SJSA1 (cell line): ENCODE results near the gene ZNF804B. TPM values are rescaled to one million over a fixed set of nuclear protein-coding genes. Genes with fewer than 3 reads are reported as not detected.
A peak's percentile ranks its signal among the peaks of the same experiment; 100 is the strongest.

Experiments
- DNase-seq, 2 experiments: peaks; one replicate each; pipeline ENCODE4 v3.0.0-alpha.2; 2015 to 2020; ENCODE audit warnings: low spot score in 2 of 2, low read depth in 1 of 2
- H3K27ac ChIP-seq: fragments of 250-450 bp; sonication (Bioruptor Pico); 2 replicates; pipeline ENCODE4 v1.5.1; 2020; ENCODE audit warnings: mild to moderate bottlenecking, moderate library complexity
- H3K27me3 ChIP-seq: fragments of 250-450 bp; sonication (Bioruptor Pico); replicated peaks from 2 replicates; pipeline ENCODE4 v1.5.1; 2020; ENCODE audit warnings: mild to moderate bottlenecking, moderate library complexity
- H3K36me3 ChIP-seq: fragments of 250-450 bp; sonication (Bioruptor Pico); 2 replicates; pipeline ENCODE4 v1.5.1; 2020; ENCODE audit warnings: mild to moderate bottlenecking
- H3K4me1 ChIP-seq: fragments of 250-450 bp; sonication (Bioruptor Pico); replicated peaks from 2 replicates; pipeline ENCODE4 v1.6.1; 2021; ENCODE audit warnings: mild to moderate bottlenecking
- H3K4me3 ChIP-seq: fragments of 250-450 bp; sonication (Bioruptor Pico); 2 replicates; pipeline ENCODE4 v1.5.1; 2020; ENCODE audit warnings: mild to moderate bottlenecking
- H3K9me3 ChIP-seq: fragments of 250-450 bp; sonication (Bioruptor Pico); replicated peaks from 2 replicates; pipeline ENCODE4 v1.5.1; 2020; ENCODE audit warnings: mild to moderate bottlenecking
- total RNA-seq: library from RNA; depleted of rRNA; stranded (reverse); fragments of >200 nt; shearing (Covaris generic); gene quantifications from 2 replicates; pipeline ENCODE4 v1.2.3, GENCODE V29; 2014

ZNF804B gene
- total RNA-seq, 1 experiment from 2014 or later, result not detected

GRCh38 chr7:88789480-88790064 lies 30.1 kb downstream of the ZNF804B start:
- Histone ChIP-seq H3K9me3 (no peaks in the 10 kb centered on the region), H3K27ac (no peak overlapping the region), H3K27me3 (no peaks in the 10 kb centered on the region), H3K4me3 (no peak overlapping the region), H3K36me3 (no peaks in the 10 kb centered on the region), H3K4me1 (no peaks in the 10 kb centered on the region)
- peak in 1 of 2 experiments; percentile 7 for DNase-seq

GRCh38 chr7:88791891-88792290 lies 32.4 kb downstream of the ZNF804B start:
- H3K4me1 ChIP-seq, result no peaks in the 10 kb centered on the region

GRCh38 chr7:88792361-88792760 lies 32.9 kb downstream of the ZNF804B start:
- H3K9me3 ChIP-seq, result no peaks in the 10 kb centered on the region
- H3K27me3 ChIP-seq, result no peaks in the 10 kb centered on the region
- no peaks in the 10 kb centered on the region for H3K4me1 ChIP-seq
- no peaks in the 10 kb centered on the region for H3K36me3 ChIP-seq
- no peak overlapping the region for H3K27ac ChIP-seq
- DNase-seq, result no peak
- no peak overlapping the region for H3K4me3 ChIP-seq

More at GRCh38 chr7:88791891-88792290, 32.4 kb downstream of the ZNF804B start:
- H3K4me3 ChIP-seq, result no peak overlapping the region
- no peak for DNase-seq
- no peaks in the 10 kb centered on the region for H3K27me3 ChIP-seq
- no peaks in the 10 kb centered on the region for H3K36me3 ChIP-seq
- H3K27ac ChIP-seq, result no peak overlapping the region
- no peaks in the 10 kb centered on the region for H3K9me3 ChIP-seq

GRCh38 chr7:88795553-88795952 lies 36.1 kb downstream of the ZNF804B start, which contains the start of gene TEX47:
TSS of gene TEX47 (minus strand) at chr7:88795737. CDS start at chr7:88794942, 795 bp downstream.
- no peak within 1 kb of the TSS for H3K4me3 ChIP-seq
- no peaks in the 10 kb centered on the region for H3K9me3 ChIP-seq
- H3K27me3 ChIP-seq, result no peaks in the 10 kb centered on the region
- H3K36me3 ChIP-seq, result no peaks in the 10 kb centered on the region
- H3K4me1 ChIP-seq, result no peaks in the 10 kb centered on the region
- no peak for DNase-seq
- H3K27ac ChIP-seq, result no peak within 1 kb of the TSS

GRCh38 chr7:88801046-88801445 lies 41.5 kb downstream of the ZNF804B start:
- DNase-seq, result no peak
- Histone ChIP-seq H3K27ac (no peak overlapping the region), H3K4me1 (no peaks in the 10 kb centered on the region), H3K4me3 (no peak overlapping the region), H3K27me3 (no peaks in the 10 kb centered on the region), H3K9me3 (no peaks in the 10 kb centered on the region), H3K36me3 (no peaks in the 10 kb centered on the region)

- Histone ChIP-seq H3K27ac (no peak overlapping the region), H3K36me3 (no peaks in the 10 kb centered on the region), H3K4me3 (no peak overlapping the region), H3K9me3 (no peaks in the 10 kb centered on the region), H3K4me1 (no peaks in the 10 kb centered on the region), H3K27me3 (no peaks in the 10 kb centered on the region)
- no peak for DNase-seq
Measured at GRCh38 chr7:88806280-88807037, 47.0 kb downstream of the ZNF804B start.

GRCh38 chr7:88818552-88818951 lies 59.1 kb downstream of the ZNF804B start:
- Histone ChIP-seq H3K4me3 (no peak overlapping the region), H3K4me1 (no peaks in the 10 kb centered on the region), H3K27me3 (no peaks in the 10 kb centered on the region), H3K36me3 (no peaks in the 10 kb centered on the region), H3K27ac (no peak overlapping the region), H3K9me3 (no peaks in the 10 kb centered on the region)
- DNase-seq, result no peak

- Histone ChIP-seq H3K4me1 (no peaks in the 10 kb centered on the region), H3K27me3 (no peaks in the 10 kb centered on the region), H3K9me3 (no peaks in the 10 kb centered on the region), H3K4me3 (no peak overlapping the region), H3K27ac (no peak overlapping the region), H3K36me3 (no peaks in the 10 kb centered on the region)
- DNase-seq, result no peak
Measured at GRCh38 chr7:88826222-88826621, 66.7 kb downstream of the ZNF804B start.

GRCh38 chr7:88835147-88835728 lies 75.7 kb downstream of the ZNF804B start:
- no peaks in the 10 kb centered on the region for H3K27me3 ChIP-seq
- peak in 1 of 2 experiments; percentile 20 for DNase-seq

GRCh38 chr7:88842201-88842600 lies 82.7 kb downstream of the ZNF804B start:
- H3K27ac ChIP-seq, result no peak overlapping the region
- H3K4me1 ChIP-seq, result no peaks in the 10 kb centered on the region
- no peak for DNase-seq
- H3K36me3 ChIP-seq, result no peaks in the 10 kb centered on the region
- no peaks in the 10 kb centered on the region for H3K9me3 ChIP-seq
- H3K4me3 ChIP-seq, result no peak overlapping the region
- no peaks in the 10 kb centered on the region for H3K27me3 ChIP-seq

More at GRCh38 chr7:88835147-88835728, 75.7 kb downstream of the ZNF804B start:
- no peak overlapping the region for H3K27ac ChIP-seq
- H3K4me1 ChIP-seq, result no peaks in the 10 kb centered on the region
- H3K9me3 ChIP-seq, result no peaks in the 10 kb centered on the region
- no peaks in the 10 kb centered on the region for H3K36me3 ChIP-seq
- H3K4me3 ChIP-seq, result no peak overlapping the region

GRCh38 chr7:88845091-88845490 lies 85.6 kb downstream of the ZNF804B start:
- no peak overlapping the region for H3K27ac ChIP-seq
- no peaks in the 10 kb centered on the region for H3K36me3 ChIP-seq
- H3K9me3 ChIP-seq, result no peaks in the 10 kb centered on the region
- no peaks in the 10 kb centered on the region for H3K27me3 ChIP-seq
- H3K4me1 ChIP-seq, result no peaks in the 10 kb centered on the region
- no peak overlapping the region for H3K4me3 ChIP-seq
- DNase-seq, result no peak

GRCh38 chr7:88851220-88851619 lies 91.7 kb downstream of the ZNF804B start:
- H3K4me3 ChIP-seq, result no peak overlapping the region
- H3K9me3 ChIP-seq, result no peaks in the 10 kb centered on the region
- H3K36me3 ChIP-seq, result no peaks in the 10 kb centered on the region
- no peak overlapping the region for H3K27ac ChIP-seq
- no peak for DNase-seq
- H3K4me1 ChIP-seq, result no peaks in the 10 kb centered on the region
- no peaks in the 10 kb centered on the region for H3K27me3 ChIP-seq

GRCh38 chr7:88859288-88859687 lies 99.8 kb downstream of the ZNF804B start:
- DNase-seq, result no peak
- Histone ChIP-seq H3K36me3 (no peaks in the 10 kb centered on the region), H3K9me3 (no peaks in the 10 kb centered on the region), H3K4me1 (no peaks in the 10 kb centered on the region), H3K4me3 (no peak overlapping the region), H3K27me3 (no peaks in the 10 kb centered on the region), H3K27ac (no peak overlapping the region)

- Histone ChIP-seq H3K9me3 (no peaks in the 10 kb centered on the region), H3K27ac (no peak overlapping the region), H3K36me3 (no peaks in the 10 kb centered on the region), H3K4me3 (no peak overlapping the region), H3K27me3 (no peaks in the 10 kb centered on the region), H3K4me1 (no peaks in the 10 kb centered on the region)
- DNase-seq, result no peak
Measured at GRCh38 chr7:88866265-88866863, 106.9 kb downstream of the ZNF804B start.
